Measurements from ENCODE around the gene AFF4. TPM values are rescaled to one million over a fixed set of nuclear protein-coding genes. Genes with fewer than 3 reads are reported as not detected.

Gene AFF4
- total and polyA plus RNA-seq, 9 of the 15 experiments (the other 6 are each of a cell fraction or from before 2014, with no cell fraction given): 1.7 to 25.8 (median 17.9) TPM

DNA sequence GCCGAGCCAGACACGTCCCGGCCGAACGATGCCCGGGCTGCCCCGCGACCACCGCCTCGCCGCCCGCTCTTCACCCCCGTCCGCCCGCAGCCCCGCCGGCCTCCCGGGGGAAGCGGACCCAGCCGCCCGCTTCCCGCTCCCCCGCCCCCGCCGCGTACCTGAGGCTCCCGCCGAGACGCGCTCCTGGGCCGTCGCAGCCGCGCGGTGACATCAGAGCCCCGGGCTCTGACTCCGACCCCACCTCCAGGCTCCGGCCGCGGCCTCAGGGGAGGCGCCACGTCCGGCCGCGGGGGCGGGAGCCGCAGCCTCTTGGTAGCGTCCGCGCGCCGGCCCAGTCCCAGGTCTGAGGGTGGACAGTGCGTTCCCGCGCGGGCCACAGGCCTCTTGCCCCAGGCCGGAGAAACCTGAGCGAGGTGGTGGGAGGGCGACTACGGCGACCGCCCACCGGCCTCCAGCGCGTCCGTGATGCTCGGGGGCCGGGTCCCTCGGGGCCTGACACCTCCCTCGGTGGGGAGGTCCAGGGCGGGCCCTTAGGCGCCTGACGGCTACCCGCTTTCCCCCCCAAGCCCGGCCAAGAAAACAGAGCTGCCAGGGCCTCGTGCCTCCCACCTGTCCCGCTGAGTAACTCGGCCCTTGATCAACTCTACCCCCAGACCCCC, 132.9 kb downstream of the AFF4 start, which contains the start of gene SHROOM1 (continued):
- TF ChIP-seq JUN (IDR thresholded peaks at IDR 0.05; ENCODE audit: borderline replicate concordance, low read depth, low read length): no peak
- TF ChIP-seq JUN (CRISPR knock-in tag; IDR thresholded peaks at IDR 0.05; ENCODE audit: borderline replicate concordance): no peak; the same call in 1 of the 2 replicates
- TF ChIP-seq TAL1 (IDR thresholded peaks at IDR 0.05): no peak
- no peak for TF ChIP-seq MIER1 (IDR thresholded peaks at IDR 0.05; ENCODE audit: low read depth)
- no peak for TF ChIP-seq PHTF2 (CRISPR knock-in tag; IDR thresholded peaks at IDR 0.05)
- no peak for TF ChIP-seq HDAC2 (IDR thresholded peaks at IDR 0.05)
- no peak for TF ChIP-seq PHF21A (IDR thresholded peaks at IDR 0.05; ENCODE audit: borderline replicate concordance, low read depth)
- peak; percentile 57 for TF ChIP-seq NUFIP1 (IDR thresholded peaks at IDR 0.05; ENCODE audit: partially characterized antibody)
- TF ChIP-seq, protein P1, sequence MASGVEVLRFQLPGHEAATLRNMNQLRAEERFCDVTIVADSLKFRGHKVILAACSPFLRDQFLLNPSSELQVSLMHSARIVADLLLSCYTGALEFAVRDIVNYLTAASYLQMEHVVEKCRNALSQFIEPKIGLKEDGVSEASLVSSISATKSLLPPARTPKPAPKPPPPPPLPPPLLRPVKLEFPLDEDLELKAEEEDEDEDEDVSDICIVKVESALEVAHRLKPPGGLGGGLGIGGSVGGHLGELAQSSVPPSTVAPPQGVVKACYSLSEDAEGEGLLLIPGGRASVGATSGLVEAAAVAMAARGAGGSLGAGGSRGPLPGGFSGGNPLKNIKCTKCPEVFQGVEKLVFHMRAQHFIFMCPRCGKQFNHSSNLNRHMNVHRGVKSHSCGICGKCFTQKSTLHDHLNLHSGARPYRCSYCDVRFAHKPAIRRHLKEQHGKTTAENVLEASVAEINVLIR (CRISPR knock-in tag; IDR thresholded peaks at IDR 0.05): no peak; the same call in 1 of the 2 replicates
- no peak for TF ChIP-seq ZNF696 (CRISPR knock-in tag; conservative IDR thresholded peaks at IDR 0.05)
- no peak for TF ChIP-seq CBX8 (IDR thresholded peaks at IDR 0.05; ENCODE audit: borderline replicate concordance, extremely low read depth, low read depth, low read length, poor library complexity, severe bottlenecking)
- TF ChIP-seq ZNF347 (CRISPR knock-in tag; IDR thresholded peaks at IDR 0.05; ENCODE audit: low read depth): no peak
- TF ChIP-seq, protein P2, sequence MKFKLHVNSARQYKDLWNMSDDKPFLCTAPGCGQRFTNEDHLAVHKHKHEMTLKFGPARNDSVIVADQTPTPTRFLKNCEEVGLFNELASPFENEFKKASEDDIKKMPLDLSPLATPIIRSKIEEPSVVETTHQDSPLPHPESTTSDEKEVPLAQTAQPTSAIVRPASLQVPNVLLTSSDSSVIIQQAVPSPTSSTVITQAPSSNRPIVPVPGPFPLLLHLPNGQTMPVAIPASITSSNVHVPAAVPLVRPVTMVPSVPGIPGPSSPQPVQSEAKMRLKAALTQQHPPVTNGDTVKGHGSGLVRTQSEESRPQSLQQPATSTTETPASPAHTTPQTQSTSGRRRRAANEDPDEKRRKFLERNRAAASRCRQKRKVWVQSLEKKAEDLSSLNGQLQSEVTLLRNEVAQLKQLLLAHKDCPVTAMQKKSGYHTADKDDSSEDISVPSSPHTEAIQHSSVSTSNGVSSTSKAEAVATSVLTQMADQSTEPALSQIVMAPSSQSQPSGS (CRISPR knock-in tag; IDR thresholded peaks at IDR 0.05): 0 out of 2 replicates have a peak, but pooled peaks have one; percentile 32
- no peak for TF ChIP-seq ESRRB (CRISPR knock-in tag; IDR thresholded peaks at IDR 0.05; ENCODE audit: borderline replicate concordance)
- TF ChIP-seq, protein P3, sequence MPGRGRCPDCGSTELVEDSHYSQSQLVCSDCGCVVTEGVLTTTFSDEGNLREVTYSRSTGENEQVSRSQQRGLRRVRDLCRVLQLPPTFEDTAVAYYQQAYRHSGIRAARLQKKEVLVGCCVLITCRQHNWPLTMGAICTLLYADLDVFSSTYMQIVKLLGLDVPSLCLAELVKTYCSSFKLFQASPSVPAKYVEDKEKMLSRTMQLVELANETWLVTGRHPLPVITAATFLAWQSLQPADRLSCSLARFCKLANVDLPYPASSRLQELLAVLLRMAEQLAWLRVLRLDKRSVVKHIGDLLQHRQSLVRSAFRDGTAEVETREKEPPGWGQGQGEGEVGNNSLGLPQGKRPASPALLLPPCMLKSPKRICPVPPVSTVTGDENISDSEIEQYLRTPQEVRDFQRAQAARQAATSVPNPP (IDR thresholded peaks at IDR 0.05; ENCODE audit: borderline replicate concordance, insufficient read depth, insufficient read length): no peak
- TF ChIP-seq ILK (tag; IDR thresholded peaks at IDR 0.05; ENCODE audit: borderline replicate concordance, low read depth): no peak
- TF ChIP-seq CAMTA2 (CRISPR knock-in tag; conservative IDR thresholded peaks at IDR 0.05): no peak
- TF ChIP-seq, protein P4, sequence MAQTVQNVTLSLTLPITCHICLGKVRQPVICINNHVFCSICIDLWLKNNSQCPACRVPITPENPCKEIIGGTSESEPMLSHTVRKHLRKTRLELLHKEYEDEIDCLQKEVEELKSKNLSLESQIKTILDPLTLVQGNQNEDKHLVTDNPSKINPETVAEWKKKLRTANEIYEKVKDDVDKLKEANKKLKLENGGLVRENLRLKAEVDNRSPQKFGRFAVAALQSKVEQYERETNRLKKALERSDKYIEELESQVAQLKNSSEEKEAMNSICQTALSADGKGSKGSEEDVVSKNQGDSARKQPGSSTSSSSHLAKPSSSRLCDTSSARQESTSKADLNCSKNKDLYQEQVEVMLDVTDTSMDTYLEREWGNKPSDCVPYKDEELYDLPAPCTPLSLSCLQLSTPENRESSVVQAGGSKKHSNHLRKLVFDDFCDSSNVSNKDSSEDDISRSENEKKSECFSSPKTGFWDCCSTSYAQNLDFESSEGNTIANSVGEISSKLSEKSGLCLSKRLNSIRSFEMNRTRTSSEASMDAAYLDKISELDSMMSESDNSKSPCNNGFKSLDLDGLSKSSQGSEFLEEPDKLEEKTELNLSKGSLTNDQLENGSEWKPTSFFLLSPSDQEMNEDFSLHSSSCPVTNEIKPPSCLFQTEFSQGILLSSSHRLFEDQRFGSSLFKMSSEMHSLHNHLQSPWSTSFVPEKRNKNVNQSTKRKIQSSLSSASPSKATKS (CRISPR knock-in tag; IDR thresholded peaks at IDR 0.05): no peak
- TF ChIP-seq SREBF1 (IDR thresholded peaks at IDR 0.05; ENCODE audit: borderline replicate concordance, low read depth, low read length): no peak
- TF ChIP-seq ZNF253 (CRISPR knock-in tag; conservative IDR thresholded peaks at IDR 0.05): no peak
- TF ChIP-seq, protein P5, sequence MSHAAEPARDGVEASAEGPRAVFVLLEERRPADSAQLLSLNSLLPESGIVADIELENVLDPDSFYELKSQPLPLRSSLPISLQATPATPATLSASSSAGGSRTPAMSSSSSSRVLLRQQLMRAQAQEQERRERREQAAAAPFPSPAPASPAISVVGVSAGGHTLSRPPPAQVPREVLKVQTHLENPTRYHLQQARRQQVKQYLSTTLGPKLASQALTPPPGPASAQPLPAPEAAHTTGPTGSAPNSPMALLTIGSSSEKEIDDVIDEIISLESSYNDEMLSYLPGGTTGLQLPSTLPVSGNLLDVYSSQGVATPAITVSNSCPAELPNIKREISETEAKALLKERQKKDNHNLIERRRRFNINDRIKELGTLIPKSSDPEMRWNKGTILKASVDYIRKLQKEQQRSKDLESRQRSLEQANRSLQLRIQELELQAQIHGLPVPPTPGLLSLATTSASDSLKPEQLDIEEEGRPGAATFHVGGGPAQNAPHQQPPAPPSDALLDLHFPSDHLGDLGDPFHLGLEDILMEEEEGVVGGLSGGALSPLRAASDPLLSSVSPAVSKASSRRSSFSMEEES (CRISPR knock-in tag; IDR thresholded peaks at IDR 0.05): no peak

Data from K562 (cell line).